ENCODE data around the gene FUBP3. TPM values are rescaled to one million over a fixed set of nuclear protein-coding genes. Genes with fewer than 3 reads are reported as not detected.

Gene FUBP3
- polyA plus RNA-seq, 2 of the 4 experiments (the other 2 are of a cell fraction), result 43.5 to 67.7 TPM

DNA sequence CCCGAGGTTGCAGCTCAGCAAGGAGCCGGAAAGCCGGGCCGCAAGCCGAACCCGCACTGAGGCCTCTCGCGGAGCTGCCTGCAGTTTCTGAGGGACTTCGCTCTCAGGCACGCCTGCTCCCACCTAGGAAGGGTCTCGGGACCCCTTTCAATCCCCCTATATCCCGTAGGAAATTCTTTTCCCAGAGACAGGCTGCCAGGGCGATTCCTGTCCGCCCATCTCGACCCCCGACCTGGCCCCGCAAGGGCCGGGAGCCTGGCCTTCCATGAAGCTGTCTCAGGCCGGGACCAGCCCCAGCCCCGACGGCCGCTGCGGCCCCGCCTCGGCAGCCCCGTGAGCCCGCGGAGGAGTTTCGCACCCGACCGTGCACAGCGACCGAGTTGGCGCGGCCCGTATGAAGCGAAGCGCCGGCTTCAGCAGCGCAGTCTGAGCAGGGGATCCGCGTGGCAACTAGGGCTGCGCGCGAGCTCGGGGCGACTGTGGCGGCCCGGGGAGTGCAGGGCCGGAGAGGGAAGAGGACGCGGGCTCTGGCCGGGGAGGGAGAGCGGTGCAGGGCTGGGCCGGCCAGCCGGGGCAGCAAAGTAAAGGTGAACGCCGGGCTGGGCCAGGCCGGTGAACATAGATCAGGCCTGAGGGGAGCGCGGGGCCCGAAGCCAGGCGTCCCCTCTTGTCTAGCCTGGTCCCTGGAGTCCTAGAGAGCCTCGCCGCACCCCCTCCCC, 84.0 kb downstream of the FUBP3 start (continued):
- TF ChIP-seq HMGXB4 (CRISPR knock-in tag; IDR thresholded peaks at IDR 0.05; ENCODE audit: borderline replicate concordance) (no peak), RARB (CRISPR knock-in tag; IDR thresholded peaks at IDR 0.05) (no peak), HOXB13 (CRISPR knock-in tag; IDR thresholded peaks at IDR 0.05; ENCODE audit: low read depth) (no peak), KDM5A (IDR thresholded peaks at IDR 0.05) (no peak), PHF8 (IDR thresholded peaks at IDR 0.05; ENCODE audit: borderline replicate concordance, low read depth) (no peak), EHMT2 (IDR thresholded peaks at IDR 0.05; ENCODE audit: low read depth) (no peak), HDAC2 (IDR thresholded peaks at IDR 0.05) (no peak)

DNA sequence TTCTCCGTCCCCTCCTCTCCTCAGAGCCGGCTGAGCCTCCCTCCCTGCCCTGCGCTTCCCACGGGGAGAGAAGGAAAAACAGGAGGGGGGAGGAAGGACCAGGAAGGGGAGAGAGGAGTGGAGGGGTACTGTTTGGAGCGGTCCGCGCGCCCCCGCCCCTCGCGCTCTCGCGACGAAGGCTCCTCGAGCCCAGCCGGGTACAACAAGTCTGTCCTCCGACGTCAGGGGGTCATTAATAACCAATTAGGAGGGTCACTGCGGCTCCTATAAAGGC, 84.5 kb downstream of the FUBP3 start:
- ChIA-PET CTCF (interaction anchor here (1.0 kb wide), 1 partner anchor 19 kb away, joined by 3 read pairs; no protein-coding TSS in a partner anchor), POLR2A (no interaction called here)
- H3K4me2 ChIP-seq, result peak overlapping the region; percentile 71
- DNase-seq (ENCODE audit: low read depth in 1 of 2, low spot score in 1 of 2), result no peak
- WGBS (ENCODE audit: missing lambda C conversion rate), result 12% methylated on average over 19 of the region's 19 CpGs
- no peak overlapping the region for H3K27ac ChIP-seq
- peaks cover 36% of the 10 kb centered on the region for H3K4me1 ChIP-seq
- H3K4me3 ChIP-seq, result peak overlapping the region; percentile 27; the same call in 2 of the 3 replicates
- TF ChIP-seq, protein P1, sequence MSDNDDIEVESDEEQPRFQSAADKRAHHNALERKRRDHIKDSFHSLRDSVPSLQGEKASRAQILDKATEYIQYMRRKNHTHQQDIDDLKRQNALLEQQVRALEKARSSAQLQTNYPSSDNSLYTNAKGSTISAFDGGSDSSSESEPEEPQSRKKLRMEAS (IDR thresholded peaks at IDR 0.05), result no peak
- TF ChIP-seq ATOH8 (CRISPR knock-in tag; IDR thresholded peaks at IDR 0.05; ENCODE audit: low read depth), result no peak
- no peak for TF ChIP-seq EHMT2 (IDR thresholded peaks at IDR 0.05; ENCODE audit: low read depth)
- TF ChIP-seq EHF (CRISPR knock-in tag; IDR thresholded peaks at IDR 0.05), result no peak
- no peak for TF ChIP-seq CBX8 (IDR thresholded peaks at IDR 0.05)
- TF ChIP-seq RNF2 (IDR thresholded peaks at IDR 0.05; ENCODE audit: borderline replicate concordance, low read depth), result no peak
- no peak for TF ChIP-seq JUN (IDR thresholded peaks at IDR 0.05)
- TF ChIP-seq NFE2L2 (conservative IDR thresholded peaks at IDR 0.05; ENCODE audit: low read length), result no peak
- TF ChIP-seq CBX2 (IDR thresholded peaks at IDR 0.05; ENCODE audit: borderline replicate concordance, low read depth), result no peak
- no peak for TF ChIP-seq RFX5 (IDR thresholded peaks at IDR 0.05)
- TF ChIP-seq, protein P2, sequence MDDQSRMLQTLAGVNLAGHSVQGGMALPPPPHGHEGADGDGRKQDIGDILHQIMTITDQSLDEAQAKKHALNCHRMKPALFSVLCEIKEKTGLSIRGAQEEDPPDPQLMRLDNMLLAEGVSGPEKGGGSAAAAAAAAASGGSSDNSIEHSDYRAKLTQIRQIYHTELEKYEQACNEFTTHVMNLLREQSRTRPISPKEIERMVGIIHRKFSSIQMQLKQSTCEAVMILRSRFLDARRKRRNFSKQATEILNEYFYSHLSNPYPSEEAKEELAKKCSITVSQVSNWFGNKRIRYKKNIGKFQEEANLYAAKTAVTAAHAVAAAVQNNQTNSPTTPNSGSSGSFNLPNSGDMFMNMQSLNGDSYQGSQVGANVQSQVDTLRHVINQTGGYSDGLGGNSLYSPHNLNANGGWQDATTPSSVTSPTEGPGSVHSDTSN (IDR thresholded peaks at IDR 0.05), result no peak
- TF ChIP-seq EP300 (IDR thresholded peaks at IDR 0.05), result no peak
- no peak for TF ChIP-seq CHD2 (IDR thresholded peaks at IDR 0.05; ENCODE audit: low read length, partially characterized antibody)
- TF ChIP-seq KDM5A (IDR thresholded peaks at IDR 0.05), result no peak
- TF ChIP-seq HOXA7 (CRISPR knock-in tag; IDR thresholded peaks at IDR 0.05), result no peak
- no peak for TF ChIP-seq TP53 (CRISPR knock-in tag; IDR thresholded peaks at IDR 0.05)
- no peak for TF ChIP-seq HEYL (CRISPR knock-in tag; IDR thresholded peaks at IDR 0.05)
- TF ChIP-seq MYC (IDR thresholded peaks at IDR 0.05; ENCODE audit: borderline replicate concordance, low read length), result no peak
- TF ChIP-seq BCL3 (IDR thresholded peaks at IDR 0.05), result no peak
- no peak for FAIRE-seq
- ATAC-seq, result peak; percentile 14 to 29; a peak in 4 of 6 replicates
- H3K9me3 ChIP-seq, result no peaks in the 10 kb centered on the region

Measured in A549 (cell line).